ENCODE measurements around the gene PRC1.
A peak's percentile ranks its signal among the peaks of the same experiment; 100 is the strongest.

The PRC1 gene

GRCh38 chr15:90945091-90945490 lies 49.2 kb downstream of the PRC1 start:
- no peak for TF ChIP-seq POLR2A (IDR thresholded peaks at IDR 0.05; ENCODE audit: low read length)
- no peak for TF ChIP-seq GATA1 (IDR thresholded peaks at IDR 0.05; ENCODE audit: low read depth, low read length)
- DNase-seq, result no peak

- TF ChIP-seq GATA1 (IDR thresholded peaks at IDR 0.05; ENCODE audit: low read depth, low read length) (no peak), POLR2A (IDR thresholded peaks at IDR 0.05; ENCODE audit: low read length) (no peak)
- no peak for DNase-seq
These were observed 51.8 kb downstream of the PRC1 start for GRCh38 chr15:90942354-90943120.

GRCh38 chr15:90941038-90941437 lies 53.3 kb downstream of the PRC1 start:
- no peak for DNase-seq
- TF ChIP-seq GATA1 (IDR thresholded peaks at IDR 0.05; ENCODE audit: low read depth, low read length) (no peak), POLR2A (IDR thresholded peaks at IDR 0.05; ENCODE audit: low read length) (no peak)

- TF ChIP-seq GATA1 (IDR thresholded peaks at IDR 0.05; ENCODE audit: low read depth, low read length) (no peak), POLR2A (IDR thresholded peaks at IDR 0.05; ENCODE audit: low read length) (no peak)
- no peak for DNase-seq
These were observed 54.6 kb downstream of the PRC1 start for GRCh38 chr15:90939756-90940155.

- no peak for DNase-seq
- TF ChIP-seq POLR2A (IDR thresholded peaks at IDR 0.05; ENCODE audit: low read length), result no peak
- TF ChIP-seq GATA1 (IDR thresholded peaks at IDR 0.05; ENCODE audit: low read depth, low read length), result no peak
These were observed 56.1 kb downstream of the PRC1 start for GRCh38 chr15:90938261-90938660.

GRCh38 chr15:90936823-90937222 lies 57.5 kb downstream of the PRC1 start:
- no peak for TF ChIP-seq POLR2A (IDR thresholded peaks at IDR 0.05; ENCODE audit: low read length)
- no peak for TF ChIP-seq GATA1 (IDR thresholded peaks at IDR 0.05; ENCODE audit: low read depth, low read length)
- no peak for DNase-seq

GRCh38 chr15:90934949-90935751 lies 59.2 kb downstream of the PRC1 start, which contains the start of gene UNC45A:
Gene UNC45A (plus strand): TSS chr15:90935285. CDS start chr15:90935325, 40 bp downstream.
- DNase-seq, result peak; percentile 90 to 94

GRCh38 chr15:90934256-90934948 lies 59.9 kb downstream of the PRC1 start:
- DNase-seq, result peak; percentile 90 to 91
- TF ChIP-seq POLR2A (IDR thresholded peaks at IDR 0.05; ENCODE audit: low read length), result no peak
- no peak for TF ChIP-seq GATA1 (IDR thresholded peaks at IDR 0.05; ENCODE audit: low read depth, low read length)

More at GRCh38 chr15:90934949-90935751, 59.2 kb downstream of the PRC1 start, which contains the start of gene UNC45A:
- TF ChIP-seq GATA1 (IDR thresholded peaks at IDR 0.05; ENCODE audit: low read depth, low read length) (no peak), POLR2A (IDR thresholded peaks at IDR 0.05; ENCODE audit: low read length) (peak; percentile 30)

GRCh38 chr15:90933301-90933700 lies 61.0 kb downstream of the PRC1 start:
- TF ChIP-seq GATA1 (IDR thresholded peaks at IDR 0.05; ENCODE audit: low read depth, low read length), result no peak
- TF ChIP-seq POLR2A (IDR thresholded peaks at IDR 0.05; ENCODE audit: low read length), result peak; percentile 51
- peak; percentile 81 to 91 for DNase-seq

- TF ChIP-seq POLR2A (IDR thresholded peaks at IDR 0.05; ENCODE audit: low read length) (no peak), GATA1 (IDR thresholded peaks at IDR 0.05; ENCODE audit: low read depth, low read length) (no peak)
- no peak for DNase-seq
These were observed 61.7 kb downstream of the PRC1 start for GRCh38 chr15:90932660-90932991.

- TF ChIP-seq GATA1 (IDR thresholded peaks at IDR 0.05; ENCODE audit: low read depth, low read length) (no peak), POLR2A (IDR thresholded peaks at IDR 0.05; ENCODE audit: low read length) (peak; percentile 86)
- DNase-seq, result peak; percentile 93 to 95
These were observed 62.3 kb downstream of the PRC1 start, which contains the start of gene HDDC3 for GRCh38 chr15:90931828-90932659. Gene HDDC3 (minus strand): TSS chr15:90932549. CDS start chr15:90932540, 9 bp downstream.

- no peak for DNase-seq
- TF ChIP-seq GATA1 (IDR thresholded peaks at IDR 0.05; ENCODE audit: low read depth, low read length), result no peak
- TF ChIP-seq POLR2A (IDR thresholded peaks at IDR 0.05; ENCODE audit: low read length), result no peak
These were observed 62.8 kb downstream of the PRC1 start for GRCh38 chr15:90931575-90931827.

- TF ChIP-seq POLR2A (IDR thresholded peaks at IDR 0.05; ENCODE audit: low read length), result no peak
- TF ChIP-seq GATA1 (IDR thresholded peaks at IDR 0.05; ENCODE audit: low read depth, low read length), result no peak
- DNase-seq, result peak; percentile 38 to 55
These were observed 63.3 kb downstream of the PRC1 start for GRCh38 chr15:90930861-90931574.
